Measurements from ENCODE around the gene ZBTB25.

ZBTB25 gene

DNA sequence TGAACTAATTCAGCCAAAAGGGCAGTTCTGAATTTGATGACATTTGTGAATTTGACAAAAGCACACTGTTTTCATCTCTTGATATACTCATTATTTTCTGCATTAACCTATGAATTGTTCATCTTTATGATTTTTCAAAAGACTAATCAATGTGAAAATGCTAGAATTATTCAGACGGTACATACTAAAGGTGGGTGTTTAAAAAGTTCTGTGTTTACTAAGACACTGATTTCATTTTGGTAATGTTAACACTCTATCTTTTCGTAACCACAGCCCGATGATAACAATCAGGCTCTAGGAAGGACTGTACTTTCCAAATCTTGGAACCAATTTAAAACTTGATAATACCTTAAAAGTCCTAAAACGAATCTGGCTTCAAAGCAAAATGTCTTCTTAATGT is 28.9 kb downstream of the ZBTB25 start:
- no peak for DNase-seq

DNA sequence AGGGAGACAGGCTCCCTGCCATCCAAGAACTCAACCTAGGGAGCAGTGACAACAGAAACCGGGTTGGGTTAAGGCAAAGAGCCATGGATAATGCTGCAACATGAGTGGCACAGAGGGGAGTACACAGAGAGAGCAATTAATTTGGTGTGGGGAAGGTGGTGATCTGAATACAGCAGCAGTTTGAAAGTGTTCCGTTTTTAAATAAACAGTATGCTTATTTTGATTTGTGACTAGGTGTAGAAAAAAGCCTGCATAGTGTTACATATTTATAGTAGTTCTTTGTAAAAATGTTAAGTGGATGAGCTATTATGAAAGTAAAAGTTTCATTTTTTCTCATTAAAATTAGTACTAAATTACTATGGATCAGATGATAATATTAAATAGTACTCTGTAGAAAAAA is 29.6 kb downstream of the ZBTB25 start:
- no peak for DNase-seq

DNA sequence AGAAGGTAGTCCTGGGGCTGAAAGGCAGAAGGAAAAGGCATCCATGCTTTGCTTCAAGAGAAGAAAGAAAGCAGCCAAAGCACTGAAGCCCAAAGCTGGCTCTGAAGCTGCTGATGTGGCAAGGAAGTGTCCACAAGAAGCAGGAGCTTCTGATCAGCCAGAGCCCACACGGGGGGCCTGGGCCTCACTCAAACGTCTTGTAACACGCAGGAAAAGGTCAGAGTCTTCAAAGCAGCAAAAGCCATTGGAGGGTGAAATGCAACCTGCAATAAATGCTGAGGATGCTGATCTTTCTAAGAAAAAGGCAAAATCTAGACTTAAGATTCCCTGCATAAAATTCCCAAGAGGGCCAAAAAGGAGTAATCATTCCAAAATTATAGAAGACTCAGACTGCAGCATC is 35.2 kb downstream of the ZBTB25 start:
- no peak for DNase-seq

GRCh38 chr14:64467566-64467965 is 36.1 kb downstream of the ZBTB25 start:
- no peak for DNase-seq

- no peak for DNase-seq
Observed at GRCh38 chr14:64467101-64467500, 36.5 kb downstream of the ZBTB25 start.

- DNase-seq, result no peak
Observed at GRCh38 chr14:64465831-64466554, 37.6 kb downstream of the ZBTB25 start.

DNA sequence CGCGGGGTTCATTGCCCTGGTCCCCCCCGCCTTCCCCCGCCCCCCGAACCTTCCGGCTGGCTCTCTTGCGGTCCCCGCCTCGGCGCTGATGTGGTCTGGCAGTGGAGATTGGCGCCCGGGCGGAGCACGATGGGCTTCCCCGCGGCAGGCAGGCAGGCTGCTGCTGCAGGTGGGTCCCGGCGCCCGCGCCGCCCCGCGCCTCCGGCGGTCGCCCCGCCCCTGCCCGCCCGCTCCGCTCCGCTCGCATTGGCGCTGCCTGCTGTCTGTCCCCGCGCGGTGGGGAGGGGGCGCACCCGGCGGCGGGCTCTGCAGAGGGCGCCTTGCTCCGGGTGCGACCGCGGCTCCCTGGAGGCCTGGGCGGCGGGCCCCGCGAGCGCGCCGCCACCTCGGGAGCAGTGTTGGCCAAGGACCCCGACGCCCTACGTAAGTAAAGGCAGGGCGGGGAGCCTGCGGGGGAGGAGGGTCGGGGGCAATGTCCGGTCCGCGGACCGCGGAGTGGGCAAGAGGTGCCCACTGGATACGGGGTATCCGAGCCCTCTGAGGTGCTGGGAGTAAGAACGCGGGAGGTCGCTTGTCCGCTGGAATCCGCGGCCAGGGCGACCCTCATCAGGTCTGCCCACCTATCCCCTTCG is 38.3 kb downstream of the ZBTB25 start, which contains the start of gene AKAP5:
Gene AKAP5, plus strand, starts transcription at position 309 of the 632 bp plus-strand sequence. CDS start 2,896 bp downstream, outside the sequence.
- peak; percentile 76 for DNase-seq

GRCh38 chr14:64464651-64465050 is 39.0 kb downstream of the ZBTB25 start:
- DNase-seq, result no peak

- no peak for DNase-seq
Observed at GRCh38 chr14:64463873-64464272, 39.8 kb downstream of the ZBTB25 start.

GRCh38 chr14:64463195-64463594 is 40.4 kb downstream of the ZBTB25 start:
- no peak for DNase-seq

DNA sequence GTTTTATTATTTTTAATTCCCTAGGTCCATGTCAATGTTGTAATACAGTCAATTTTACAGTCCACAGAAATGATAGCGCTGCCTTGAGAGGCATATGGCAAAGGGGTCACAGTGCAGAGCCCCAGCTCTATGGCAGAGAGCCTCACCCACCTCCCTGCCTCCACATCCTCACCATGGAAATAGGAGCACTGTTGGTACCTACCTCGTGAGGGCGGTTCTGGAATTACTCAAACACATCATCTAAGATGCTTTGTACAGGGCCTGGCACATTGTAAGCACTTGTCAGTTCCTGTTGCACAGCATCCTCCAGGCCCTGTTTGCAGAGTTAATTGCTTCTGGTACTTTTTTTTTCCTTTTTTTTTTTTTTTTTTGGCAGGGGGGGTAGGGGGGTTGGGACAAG is 42.4 kb downstream of the ZBTB25 start:
- no peak for DNase-seq

DNA sequence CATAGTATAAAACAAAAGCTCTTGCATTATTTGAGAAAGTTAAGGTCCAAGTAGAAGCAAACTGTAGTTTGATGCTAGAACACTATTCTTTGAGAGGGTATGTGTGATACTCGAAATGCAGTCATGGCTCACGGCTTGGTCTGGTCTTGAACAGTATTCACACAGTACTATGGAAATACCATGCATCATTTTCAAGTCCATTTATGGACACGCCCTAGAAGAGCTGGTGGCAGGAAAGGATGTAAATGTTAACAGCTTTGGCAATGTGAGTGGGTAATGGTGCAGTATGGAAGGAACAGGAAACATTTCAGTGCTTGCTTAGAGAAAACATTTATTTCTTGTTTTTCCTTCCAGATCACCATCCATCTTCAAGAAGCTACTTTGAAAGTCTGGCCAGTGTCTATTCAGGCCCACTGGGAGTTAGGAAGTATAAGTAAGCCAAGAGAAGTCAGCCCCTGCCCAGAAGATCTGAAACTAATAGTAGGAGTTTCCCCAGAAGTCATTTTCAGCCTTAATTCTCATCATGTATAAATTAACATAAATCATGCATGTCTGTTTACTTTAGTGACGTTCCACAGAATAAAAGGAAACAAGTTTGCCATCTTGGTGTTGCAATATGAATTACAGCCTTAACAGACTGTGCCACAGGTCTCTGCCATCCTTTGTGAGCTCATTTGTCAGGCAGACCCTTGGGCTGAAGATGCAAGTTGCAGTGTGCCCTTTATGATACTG is 44.1 kb downstream of the ZBTB25 start:
- DNase-seq, result no peak

- DNase-seq, result no peak
Observed at GRCh38 chr14:64454671-64455070, 49.0 kb downstream of the ZBTB25 start.

DNA sequence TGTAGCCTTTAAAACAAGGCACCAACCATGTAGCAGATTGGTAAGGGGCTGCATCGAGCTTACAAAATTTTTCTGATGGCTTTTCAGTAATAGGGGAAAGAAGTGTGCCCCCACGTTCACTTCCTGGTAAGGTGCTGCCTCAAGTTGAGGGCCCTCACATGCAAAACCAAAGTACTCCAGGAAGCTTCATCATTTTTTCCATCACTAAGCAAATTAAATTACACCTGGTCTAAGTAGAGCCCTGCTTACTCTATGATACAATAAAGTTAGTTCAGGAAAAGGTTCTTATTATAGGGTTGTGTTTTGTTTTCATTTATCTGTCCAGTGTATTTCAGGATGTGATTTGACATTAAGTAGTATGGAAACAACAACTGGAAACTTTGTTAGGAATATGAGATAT is 53.4 kb downstream of the ZBTB25 start:
- DNase-seq, result no peak

- no peak for DNase-seq
Observed at GRCh38 chr14:64447876-64448670, 55.6 kb downstream of the ZBTB25 start.

DNA sequence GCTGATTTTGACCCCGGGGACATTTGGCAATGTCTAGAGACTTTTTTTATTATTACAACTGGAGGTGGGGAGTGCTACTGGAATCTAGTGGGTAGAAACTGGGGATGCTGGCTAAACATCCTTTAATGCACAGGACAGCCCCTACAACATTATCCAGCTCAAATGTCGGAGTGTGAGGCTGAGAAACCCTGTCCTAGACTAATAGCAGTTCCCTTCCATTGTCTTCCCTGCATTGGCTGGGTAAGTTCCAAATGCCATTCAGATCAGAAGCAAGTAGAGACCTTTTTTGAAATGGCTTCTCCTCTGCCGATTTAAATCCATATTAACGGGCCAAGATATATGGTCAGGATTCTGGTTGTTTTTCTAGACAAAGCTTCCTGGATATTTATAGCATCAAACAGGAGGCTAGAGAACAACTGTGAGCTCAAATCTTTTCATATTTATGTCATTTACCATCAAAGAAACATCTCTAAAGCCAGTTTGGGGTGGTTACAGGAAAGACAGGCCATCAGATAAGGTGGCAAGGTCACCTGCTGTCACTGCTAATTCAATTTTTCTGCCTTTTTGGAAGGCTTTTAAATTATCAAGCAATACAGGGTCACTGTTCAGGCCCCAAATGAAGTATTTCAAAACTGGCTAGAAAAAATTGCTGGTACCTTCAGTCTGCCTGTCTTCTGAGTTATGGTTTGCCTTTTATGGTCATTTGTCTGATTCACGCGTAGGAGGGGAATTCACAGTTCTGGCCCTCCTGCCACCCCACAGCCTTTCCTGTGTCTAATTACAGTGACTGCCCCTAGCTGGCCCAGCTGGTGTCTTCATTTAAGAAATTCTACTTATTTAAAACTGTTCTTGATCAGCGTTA is 58.4 kb downstream of the ZBTB25 start:
- peak; percentile 32 for DNase-seq

GRCh38 chr14:64444140-64444539 is 59.5 kb downstream of the ZBTB25 start:
- DNase-seq, result no peak

- DNase-seq, result no peak
Observed at GRCh38 chr14:64442300-64442988, 61.2 kb downstream of the ZBTB25 start.

DNA sequence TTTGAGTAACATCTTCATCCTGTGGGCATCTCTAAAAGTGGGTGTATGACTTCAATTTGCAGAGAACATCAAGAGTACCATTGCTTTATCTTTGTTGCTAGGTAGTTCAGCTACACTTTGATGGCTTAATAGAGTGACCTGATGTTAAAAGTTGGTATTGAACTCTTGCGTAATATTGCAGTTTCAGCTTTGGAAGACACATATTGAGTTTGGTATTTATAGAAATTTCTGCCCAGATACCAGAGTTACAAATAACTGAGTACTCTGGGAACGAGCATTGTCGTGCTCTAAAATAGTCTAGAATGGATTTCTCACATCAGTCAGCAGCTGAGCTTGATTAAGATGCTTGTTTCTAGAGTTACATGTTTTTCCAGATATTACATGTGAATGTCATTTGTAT is 63.1 kb downstream of the ZBTB25 start:
- no peak for DNase-seq

- no peak for DNase-seq
Observed at GRCh38 chr14:64439141-64439540, 64.5 kb downstream of the ZBTB25 start.

DNA sequence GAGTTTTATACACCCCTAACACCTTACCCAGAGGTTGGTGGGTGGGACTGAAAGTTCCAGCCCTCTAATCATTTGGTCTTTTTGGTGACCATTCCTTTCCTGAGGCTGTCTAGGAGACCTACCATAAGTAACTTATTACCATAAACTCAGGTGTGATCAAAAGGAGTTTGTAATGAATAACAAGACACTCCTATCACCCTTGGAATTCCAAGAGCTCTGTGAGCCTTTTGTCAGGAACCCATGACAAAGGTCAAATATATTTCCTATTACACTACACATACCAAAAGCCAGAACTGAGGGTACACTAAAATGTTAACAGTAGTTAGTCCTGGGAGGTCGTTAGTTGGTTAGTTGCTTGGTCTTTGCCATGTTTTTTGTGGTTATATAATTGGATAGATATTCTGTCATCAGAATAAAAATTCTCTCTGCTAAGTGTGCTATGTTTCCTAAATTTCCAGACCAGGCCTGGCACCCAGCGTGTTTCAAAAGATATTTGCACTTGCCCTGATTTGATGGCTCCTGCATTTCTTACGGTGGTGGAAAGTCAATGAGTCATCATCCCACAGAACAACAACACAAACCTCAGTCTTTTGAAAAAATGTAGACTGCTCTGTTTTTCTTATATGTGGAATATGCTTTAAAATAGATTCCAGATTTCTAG is 65.3 kb downstream of the ZBTB25 start:
- DNase-seq, result peak; percentile 7

All from CD4-positive, alpha-beta T cell treated with Interleukin-6 for 4 hours (primary cell).